ENCODE data around the gene ATP13A2. TPM values are rescaled to one million over a fixed set of nuclear protein-coding genes. Genes with fewer than 3 reads are reported as not detected.

The ATP13A2 gene
- total RNA-seq, 8 experiments from 2014 or later, result 32.2 to 80.0 (median 55.8) TPM

GRCh38 chr1:16996845-16997244 is 14.9 kb downstream of the ATP13A2 start:
- 80 to 100% (median 95%) methylated on average over 1 to 8 of the region's 14 CpGs; no CpG with 5 or more reads in 5 of the 10 experiments for WGBS, 10 experiments
- no peaks in the 10 kb centered on the region for H3K4me1 ChIP-seq (replicated peaks in 1 of 2)
- in situ Hi-C loops (cut with MboI; ENCODE audit: low pct_unique_long_range_greater_than_20kb in 2 of 9, low sequenced_read_pairs in 9 of 9, unreplicated experiment in 9 of 9), result no loop called here
- H3K4me3 ChIP-seq, result no peak overlapping the region
- no peak overlapping the region for H3K27ac ChIP-seq
- ATAC-seq (replicated peaks in 6 of 8), result peak in 2 of 8 experiments; percentile 7

GRCh38 chr1:16993521-16994038 is 18.1 kb downstream of the ATP13A2 start:
- no peaks in the 10 kb centered on the region for H3K4me1 ChIP-seq (replicated peaks in 1 of 2)
- H3K4me3 ChIP-seq, result no peak overlapping the region
- no peak overlapping the region for H3K27ac ChIP-seq
- peak in 2 of 8 experiments; percentile 9 to 18 for ATAC-seq (replicated peaks in 6 of 8)
- 70 to 100% (median 87%) methylated on average over 1 to 6 of the region's 15 CpGs; no CpG with 5 or more reads in 6 of the 10 experiments for WGBS, 10 experiments
- in situ Hi-C loops (cut with MboI; ENCODE audit: low pct_unique_long_range_greater_than_20kb in 2 of 9, low sequenced_read_pairs in 9 of 9, unreplicated experiment in 9 of 9), result no loop called here

GRCh38 chr1:16992675-16993074 is 19.1 kb downstream of the ATP13A2 start:
- Histone ChIP-seq H3K4me1 (replicated peaks in 1 of 2) (no peaks in the 10 kb centered on the region), H3K4me3 (no peak overlapping the region), H3K27ac (no peak overlapping the region)
- ATAC-seq (replicated peaks in 6 of 8), result no peak
- WGBS, 10 experiments, result 89 to 100% (median 98%) methylated on average over 4 to 8 of the region's 9 CpGs; no CpG with 5 or more reads in 3 of the 10 experiments
- in situ Hi-C loops (cut with MboI; ENCODE audit: low pct_unique_long_range_greater_than_20kb in 2 of 9, low sequenced_read_pairs in 9 of 9, unreplicated experiment in 9 of 9), result no loop called here

GRCh38 chr1:16992102-16992501 is 19.6 kb downstream of the ATP13A2 start:
- in situ Hi-C loops (cut with MboI; ENCODE audit: low pct_unique_long_range_greater_than_20kb in 2 of 9, low sequenced_read_pairs in 9 of 9, unreplicated experiment in 9 of 9), result no loop called here
- no peak overlapping the region for H3K4me3 ChIP-seq
- 92 to 100% (median 92%) methylated on average over 2 to 5 of the region's 12 CpGs; no CpG with 5 or more reads in 7 of the 10 experiments for WGBS, 10 experiments
- H3K27ac ChIP-seq, result no peak overlapping the region
- ATAC-seq (replicated peaks in 6 of 8), result peak in 1 of 8 experiments; percentile 12
- H3K4me1 ChIP-seq (replicated peaks in 1 of 2), result no peaks in the 10 kb centered on the region

- in situ Hi-C loops (cut with MboI; ENCODE audit: low pct_unique_long_range_greater_than_20kb in 2 of 9, low sequenced_read_pairs in 9 of 9, unreplicated experiment in 9 of 9), result no loop called here
- no peak for ATAC-seq (replicated peaks in 6 of 8)
- no peak overlapping the region for H3K4me3 ChIP-seq
- no peaks in the 10 kb centered on the region for H3K4me1 ChIP-seq (replicated peaks in 1 of 2)
- 84 to 100% (median 93%) methylated on average over 2 to 9 of the region's 12 CpGs; no CpG with 5 or more reads in 4 of the 10 experiments for WGBS, 10 experiments
- H3K27ac ChIP-seq, result no peak overlapping the region
Observed at GRCh38 chr1:16991571-16991970, 20.2 kb downstream of the ATP13A2 start.

GRCh38 chr1:16989676-16990391 is 21.9 kb downstream of the ATP13A2 start:
- H3K4me1 ChIP-seq (replicated peaks in 1 of 2), result no peaks in the 10 kb centered on the region
- ATAC-seq (replicated peaks in 6 of 8), result no peak
- whole genome bisulfite sequencing, 10 experiments, result 67 to 100% (median 94%) methylated on average over 1 to 4 of the region's 22 CpGs; no CpG with 5 or more reads in 4 of the 10 experiments
- H3K27ac ChIP-seq, result no peak overlapping the region
- no peak overlapping the region for H3K4me3 ChIP-seq
- in situ Hi-C loops (cut with MboI; ENCODE audit: low pct_unique_long_range_greater_than_20kb in 2 of 9, low sequenced_read_pairs in 9 of 9, unreplicated experiment in 9 of 9), result no loop called here

- no peak for ATAC-seq (replicated peaks in 6 of 8)
- Histone ChIP-seq H3K4me1 (replicated peaks in 1 of 2) (no peaks in the 10 kb centered on the region), H3K27ac (no peak overlapping the region), H3K4me3 (no peak overlapping the region)
- whole genome bisulfite sequencing, 10 experiments, result 60 to 100% (median 95%) methylated on average over 1 to 7 of the region's 13 CpGs; no CpG with 5 or more reads in 4 of the 10 experiments
- in situ Hi-C loops (cut with MboI; ENCODE audit: low pct_unique_long_range_greater_than_20kb in 2 of 9, low sequenced_read_pairs in 9 of 9, unreplicated experiment in 9 of 9), result no loop called here
Observed at GRCh38 chr1:16988210-16988609, 23.5 kb downstream of the ATP13A2 start.

GRCh38 chr1:16986962-16987361 is 24.8 kb downstream of the ATP13A2 start:
- Histone ChIP-seq H3K4me1 (replicated peaks in 1 of 2) (no peaks in the 10 kb centered on the region), H3K4me3 (no peak overlapping the region), H3K27ac (no peak overlapping the region)
- peak in 7 of 8 experiments; percentile 13 to 34 (median 28) for ATAC-seq (replicated peaks in 6 of 8)
- in situ Hi-C loops (cut with MboI; ENCODE audit: low pct_unique_long_range_greater_than_20kb in 2 of 9, low sequenced_read_pairs in 9 of 9, unreplicated experiment in 9 of 9), result no loop called here
- WGBS, 10 experiments, result 49% methylated on average over 3 of the region's 16 CpGs; no CpG with 5 or more reads in 9 of the 10 experiments

GRCh38 chr1:16986560-16986959 is 25.2 kb downstream of the ATP13A2 start:
- Histone ChIP-seq H3K27ac (no peak overlapping the region), H3K4me3 (no peak overlapping the region), H3K4me1 (replicated peaks in 1 of 2) (no peaks in the 10 kb centered on the region)
- WGBS, 10 experiments, result 90 to 100% methylated on average over 1 to 2 of the region's 23 CpGs; no CpG with 5 or more reads in 8 of the 10 experiments
- peak in 4 of 8 experiments; percentile 5 to 13 (median 6) for ATAC-seq (replicated peaks in 6 of 8)
- in situ Hi-C loops (cut with MboI; ENCODE audit: low pct_unique_long_range_greater_than_20kb in 2 of 9, low sequenced_read_pairs in 9 of 9, unreplicated experiment in 9 of 9), result no loop called here

GRCh38 chr1:16986113-16986512 is 25.6 kb downstream of the ATP13A2 start:
- in situ Hi-C loops (cut with MboI; ENCODE audit: low pct_unique_long_range_greater_than_20kb in 2 of 9, low sequenced_read_pairs in 9 of 9, unreplicated experiment in 9 of 9), result no loop called here
- WGBS, 10 experiments, result 55% methylated on average over 5 of the region's 19 CpGs; no CpG with 5 or more reads in 9 of the 10 experiments

GRCh38 chr1:16984717-16985116 is 27.0 kb downstream of the ATP13A2 start:
- WGBS, 10 experiments, result 50 to 75% (median 60%) methylated on average over 1 to 4 of the region's 7 CpGs; no CpG with 5 or more reads in 7 of the 10 experiments
- Histone ChIP-seq H3K4me1 (replicated peaks in 1 of 2) (peaks cover 3 to 7% of the 10 kb centered on the region in 2 donors), H3K4me3 (no peak overlapping the region), H3K27ac (no peak overlapping the region)
- in situ Hi-C loops (cut with MboI; ENCODE audit: low pct_unique_long_range_greater_than_20kb in 2 of 9, low sequenced_read_pairs in 9 of 9, unreplicated experiment in 9 of 9), result no loop called here
- ATAC-seq (replicated peaks in 6 of 8), result peak in 5 of 8 experiments; percentile 15 to 47 (median 35)

More at GRCh38 chr1:16986113-16986512, 25.6 kb downstream of the ATP13A2 start:
- H3K4me3 ChIP-seq, result no peak overlapping the region
- ATAC-seq (replicated peaks in 6 of 8), result peak in 4 of 8 experiments; percentile 4 to 18 (median 10)
- H3K4me1 ChIP-seq (replicated peaks in 1 of 2), result no peaks in the 10 kb centered on the region
- no peak overlapping the region for H3K27ac ChIP-seq

- ATAC-seq (replicated peaks in 6 of 8), result no peak
- 92 to 100% (median 100%) methylated on average over 1 to 2 of the region's 4 CpGs; no CpG with 5 or more reads in 7 of the 10 experiments for WGBS, 10 experiments
- no peak overlapping the region for H3K27ac ChIP-seq
- peaks cover 14 to 18% of the 10 kb centered on the region in 2 donors for H3K4me1 ChIP-seq (replicated peaks in 1 of 2)
- no peak overlapping the region for H3K4me3 ChIP-seq
- in situ Hi-C loops (cut with MboI; ENCODE audit: low pct_unique_long_range_greater_than_20kb in 2 of 9, low sequenced_read_pairs in 9 of 9, unreplicated experiment in 9 of 9), result no loop called here
Observed at GRCh38 chr1:16983649-16984048, 28.1 kb downstream of the ATP13A2 start.

- no peak for ATAC-seq (replicated peaks in 6 of 8)
- in situ Hi-C loops (cut with MboI; ENCODE audit: low pct_unique_long_range_greater_than_20kb in 2 of 9, low sequenced_read_pairs in 9 of 9, unreplicated experiment in 9 of 9), result no loop called here
- H3K4me1 ChIP-seq (replicated peaks in 1 of 2), result peaks cover 14 to 23% of the 10 kb centered on the region in 2 donors
- no peak overlapping the region for H3K4me3 ChIP-seq
- 60 to 100% (median 80%) methylated on average over 2 to 10 of the region's 11 CpGs; no CpG with 5 or more reads in 1 of the 10 experiments for WGBS, 10 experiments
- H3K27ac ChIP-seq, result no peak overlapping the region
Observed at GRCh38 chr1:16982902-16983301, 28.8 kb downstream of the ATP13A2 start.

Measured in motor neuron (in vitro differentiated cells).